ENCODE measurements around the gene CCT3.

Gene CCT3

GRCh38 chr1:156320560-156320959 is 17.5 kb downstream of the CCT3 start:
- DNase-seq (ENCODE audit: extremely low read depth, low read depth): no peak
- H3K4me3 ChIP-seq (replicated peaks; ENCODE audit: low read depth, low read length): no peak overlapping the region
- no peak for TF ChIP-seq CTCF (IDR thresholded peaks at IDR 0.05; ENCODE audit: low read depth, low read length, missing control alignments)

- DNase-seq (ENCODE audit: extremely low read depth, low read depth): no peak
- TF ChIP-seq CTCF (IDR thresholded peaks at IDR 0.05; ENCODE audit: low read depth, low read length, missing control alignments): peak; percentile 48
- H3K4me3 ChIP-seq (replicated peaks; ENCODE audit: low read depth, low read length): no peak overlapping the region
Measured at GRCh38 chr1:156319664-156320063, 18.4 kb downstream of the CCT3 start.

- DNase-seq (ENCODE audit: extremely low read depth, low read depth): no peak
- H3K4me3 ChIP-seq (replicated peaks; ENCODE audit: low read depth, low read length): no peak overlapping the region
- TF ChIP-seq CTCF (IDR thresholded peaks at IDR 0.05; ENCODE audit: low read depth, low read length, missing control alignments): no peak
Measured at GRCh38 chr1:156316909-156317308, 21.2 kb downstream of the CCT3 start.

- TF ChIP-seq CTCF (IDR thresholded peaks at IDR 0.05; ENCODE audit: low read depth, low read length, missing control alignments): no peak
- no peak for DNase-seq (ENCODE audit: extremely low read depth, low read depth)
- no peak overlapping the region for H3K4me3 ChIP-seq (replicated peaks; ENCODE audit: low read depth, low read length)
Measured at GRCh38 chr1:156310962-156311361, 27.1 kb downstream of the CCT3 start.

- no peak overlapping the region for H3K4me3 ChIP-seq (replicated peaks; ENCODE audit: low read depth, low read length)
- no peak for TF ChIP-seq CTCF (IDR thresholded peaks at IDR 0.05; ENCODE audit: low read depth, low read length, missing control alignments)
- DNase-seq (ENCODE audit: extremely low read depth, low read depth): no peak
Measured at GRCh38 chr1:156308078-156308477, 30.0 kb downstream of the CCT3 start.

GRCh38 chr1:156305215-156305614 is 32.9 kb downstream of the CCT3 start:
- no peak for TF ChIP-seq CTCF (IDR thresholded peaks at IDR 0.05; ENCODE audit: low read depth, low read length, missing control alignments)
- no peak for DNase-seq (ENCODE audit: extremely low read depth, low read depth)
- no peak overlapping the region for H3K4me3 ChIP-seq (replicated peaks; ENCODE audit: low read depth, low read length)

- DNase-seq (ENCODE audit: extremely low read depth, low read depth): no peak
- no peak overlapping the region for H3K4me3 ChIP-seq (replicated peaks; ENCODE audit: low read depth, low read length)
- no peak for TF ChIP-seq CTCF (IDR thresholded peaks at IDR 0.05; ENCODE audit: low read depth, low read length, missing control alignments)
Measured at GRCh38 chr1:156303241-156303640, 34.9 kb downstream of the CCT3 start.

All from HFF-Myc (cell line).